ENCODE data around the gene PARD3. TPM values are rescaled to one million over a fixed set of nuclear protein-coding genes. Genes with fewer than 3 reads are reported as not detected.
A peak's percentile ranks its signal among the peaks of the same experiment; 100 is the strongest.

Gene PARD3
- total and polyA plus RNA-seq, 2 experiments from 2014 or later, result 6.3 to 21.2 TPM

DNA sequence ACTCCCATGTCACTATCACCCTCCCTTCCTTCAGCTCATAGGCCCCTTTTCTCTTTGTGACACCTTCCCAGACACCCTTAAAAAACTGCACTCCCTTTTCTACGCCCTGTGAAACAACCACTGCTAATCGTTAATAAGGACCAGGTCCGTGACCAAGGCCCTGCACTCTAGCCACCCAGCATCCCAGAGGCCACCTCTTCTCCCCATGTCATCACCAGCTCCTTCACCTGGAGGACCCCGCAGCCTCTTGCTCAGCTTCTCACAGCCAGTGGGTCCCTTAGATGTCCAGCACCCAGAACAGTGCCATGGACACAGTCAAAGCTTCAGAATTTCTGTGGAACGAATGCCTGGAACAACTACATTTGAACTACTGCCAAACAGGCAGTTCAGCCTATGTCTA is 2.3 kb downstream of the PARD3 start:
- in situ Hi-C loops (cut with MboI), result loop anchor here (10.0 kb wide), 1 partner anchor 128 kb away; no protein-coding TSS in a partner anchor
- Histone ChIP-seq H3K4me2 (ENCODE audit: unreplicated experiment) (no peak overlapping the region), H3K9ac (no peak overlapping the region), H3K4me1 (ENCODE audit: insufficient read depth) (peaks cover 36% of the 10 kb centered on the region), H3K36me3 (ENCODE audit: low read depth) (no peaks in the 10 kb centered on the region), H3K27me3 (replicated peaks; ENCODE audit: insufficient read depth) (no peaks in the 10 kb centered on the region), H3F3A (ENCODE audit: insufficient read depth) (peaks cover 30% of the 10 kb centered on the region), H3K27ac (no peak overlapping the region), H3K4me3 (no peak overlapping the region), H3K79me2 (ENCODE audit: insufficient read depth) (peaks cover 60% of the 10 kb centered on the region), H2AFZ (no peak overlapping the region), H3K9me2 (ENCODE audit: insufficient read depth) (no peaks in the 10 kb centered on the region), H4K20me1 (ENCODE audit: insufficient read depth) (no peaks in the 10 kb centered on the region; the same call in 1 of the 2 replicates), H3K9me3 (ENCODE audit: low read depth) (no peaks in the 10 kb centered on the region)
- 88 to 98% methylated on average over 5 of the region's 5 CpGs for WGBS, 2 experiments (ENCODE audit: low coverage in 1 of 2, low lambda C conversion rate in 2 of 2, missing lambda C conversion rate in 2 of 2)
- TF ChIP-seq EZH2 (IDR thresholded peaks at IDR 0.05; ENCODE audit: insufficient read depth, poor library complexity, severe bottlenecking), result no peak
- no peak for TF ChIP-seq EZH2phosphoT487 (IDR thresholded peaks at IDR 0.05; ENCODE audit: insufficient read depth, low read depth)
- DNase-seq, result no peak

GRCh38 chr10:34811968-34812514 is 3.1 kb downstream of the PARD3 start:
- Histone ChIP-seq H3K27me3 (replicated peaks; ENCODE audit: insufficient read depth) (no peaks in the 10 kb centered on the region), H3K4me2 (ENCODE audit: unreplicated experiment) (no peak overlapping the region), H4K20me1 (ENCODE audit: insufficient read depth) (no peaks in the 10 kb centered on the region; the same call in 1 of the 2 replicates), H3K4me1 (ENCODE audit: insufficient read depth) (peaks cover 36% of the 10 kb centered on the region), H3K9ac (no peak overlapping the region), H3K36me3 (ENCODE audit: low read depth) (no peaks in the 10 kb centered on the region), H3K79me2 (ENCODE audit: insufficient read depth) (peaks cover 68% of the 10 kb centered on the region), H3F3A (ENCODE audit: insufficient read depth) (peaks cover 30% of the 10 kb centered on the region), H2AFZ (no peak overlapping the region), H3K27ac (no peak overlapping the region), H3K4me3 (no peak overlapping the region), H3K9me3 (ENCODE audit: low read depth) (no peaks in the 10 kb centered on the region), H3K9me2 (ENCODE audit: insufficient read depth) (no peaks in the 10 kb centered on the region)
- TF ChIP-seq EZH2phosphoT487 (IDR thresholded peaks at IDR 0.05; ENCODE audit: insufficient read depth, low read depth), result no peak
- peak; percentile 50 for DNase-seq
- WGBS, 2 experiments (ENCODE audit: low coverage in 1 of 2, low lambda C conversion rate in 2 of 2, missing lambda C conversion rate in 2 of 2), result 66 to 78% methylated on average over 1 of the region's 1 CpG
- in situ Hi-C loops (cut with MboI), result loop anchor here (10.0 kb wide), 1 partner anchor 127 kb away; no protein-coding TSS in a partner anchor

DNA sequence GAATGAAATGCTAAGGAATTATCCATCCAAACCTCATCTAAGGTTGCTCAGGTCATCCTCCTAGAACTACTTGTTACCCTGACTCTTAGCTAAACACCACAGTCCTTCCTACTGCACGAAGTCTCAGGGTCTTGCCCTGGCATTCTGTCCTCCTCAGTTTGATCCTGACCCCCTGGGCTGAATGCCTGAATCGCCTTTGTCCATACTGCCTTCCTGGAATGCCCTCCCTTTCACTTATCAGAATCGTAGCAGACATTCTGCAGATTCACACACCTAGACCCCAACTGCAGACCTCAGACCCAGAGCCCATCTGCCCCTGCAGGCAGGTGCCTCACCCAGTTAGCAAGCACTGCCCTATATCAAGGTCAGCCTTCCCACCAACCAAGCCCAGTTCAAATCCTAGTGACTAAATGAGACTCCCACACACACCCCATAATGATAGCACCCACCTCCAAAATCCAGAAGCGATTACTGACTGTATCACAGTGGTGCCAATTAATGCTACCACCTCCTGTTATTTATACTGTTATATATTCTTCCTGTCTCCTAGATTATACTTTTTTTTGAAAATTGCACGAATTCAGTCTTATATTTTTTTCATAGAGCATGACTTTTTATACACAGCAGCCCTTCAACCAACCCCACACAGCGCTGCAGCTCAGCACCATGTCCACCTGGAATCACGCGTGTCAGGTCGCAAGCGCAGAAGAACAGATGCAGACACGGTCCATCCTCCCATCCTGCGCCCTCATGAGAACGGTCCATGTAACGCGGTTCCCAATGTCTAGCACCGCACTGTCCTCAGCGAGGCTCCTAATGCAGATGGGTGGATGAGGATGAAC is 3.7 kb downstream of the PARD3 start:
- H3K79me2 ChIP-seq (ENCODE audit: insufficient read depth), result peaks cover 74% of the 10 kb centered on the region

DNA sequence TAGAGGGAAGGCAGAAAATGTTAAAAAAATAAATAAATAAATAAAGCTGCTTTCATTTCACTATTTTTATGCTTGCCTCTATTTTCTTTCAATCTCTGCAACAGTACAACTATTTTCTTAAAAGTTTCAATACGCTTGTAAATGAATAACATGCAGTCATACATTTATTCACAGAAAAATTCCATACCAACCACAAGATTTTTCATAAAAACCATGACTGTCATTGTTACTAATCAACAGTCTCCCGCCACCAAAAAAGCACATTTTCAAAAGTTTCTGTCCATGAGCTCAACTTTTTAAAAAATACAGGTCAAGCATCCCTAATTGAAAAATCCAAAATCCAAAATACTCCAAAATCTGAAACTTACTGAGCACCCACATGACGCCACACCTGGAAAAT is 5.3 kb downstream of the PARD3 start:
- no peaks in the 10 kb centered on the region for H3K36me3 ChIP-seq (ENCODE audit: low read depth)
- H3K79me2 ChIP-seq (ENCODE audit: insufficient read depth), result peaks cover 90% of the 10 kb centered on the region

More for the DNA sequence above, 3.7 kb downstream of the PARD3 start:
- no peaks in the 10 kb centered on the region for H3K36me3 ChIP-seq (ENCODE audit: low read depth)
- 88 to 91% methylated on average over 17 of the region's 17 CpGs for WGBS, 2 experiments (ENCODE audit: low coverage in 1 of 2, low lambda C conversion rate in 2 of 2, missing lambda C conversion rate in 2 of 2)
- in situ Hi-C loops (cut with MboI), result loop anchor here (10.0 kb wide), 1 partner anchor 127 kb away; no protein-coding TSS in a partner anchor
- no peak overlapping the region for H3K4me2 ChIP-seq (ENCODE audit: unreplicated experiment)
- H3K9ac ChIP-seq, result no peak overlapping the region
- no peak for DNase-seq
- H4K20me1 ChIP-seq (ENCODE audit: insufficient read depth), result no peaks in the 10 kb centered on the region; the same call in 1 of the 2 replicates
- H3K4me3 ChIP-seq, result no peak overlapping the region
- no peaks in the 10 kb centered on the region for H3K9me2 ChIP-seq (ENCODE audit: insufficient read depth)
- H3K9me3 ChIP-seq (ENCODE audit: low read depth), result no peaks in the 10 kb centered on the region
- H3F3A ChIP-seq (ENCODE audit: insufficient read depth), result peaks cover 30% of the 10 kb centered on the region
- no peak overlapping the region for H3K27ac ChIP-seq
- H2AFZ ChIP-seq, result no peak overlapping the region
- peaks cover 36% of the 10 kb centered on the region for H3K4me1 ChIP-seq (ENCODE audit: insufficient read depth)
- no peaks in the 10 kb centered on the region for H3K27me3 ChIP-seq (replicated peaks; ENCODE audit: insufficient read depth)
- TF ChIP-seq EZH2phosphoT487 (IDR thresholded peaks at IDR 0.05; ENCODE audit: insufficient read depth, low read depth), result no peak
- TF ChIP-seq EZH2 (IDR thresholded peaks at IDR 0.05; ENCODE audit: insufficient read depth, poor library complexity, severe bottlenecking), result no peak

More for the DNA sequence above, 5.3 kb downstream of the PARD3 start:
- TF ChIP-seq EZH2phosphoT487 (IDR thresholded peaks at IDR 0.05; ENCODE audit: insufficient read depth, low read depth) (no peak), EZH2 (IDR thresholded peaks at IDR 0.05; ENCODE audit: insufficient read depth, poor library complexity, severe bottlenecking) (no peak)
- peak; percentile 14 for DNase-seq
- Histone ChIP-seq H3K9me3 (ENCODE audit: low read depth) (no peaks in the 10 kb centered on the region), H3K27me3 (replicated peaks; ENCODE audit: insufficient read depth) (no peaks in the 10 kb centered on the region), H3F3A (ENCODE audit: insufficient read depth) (peaks cover 24% of the 10 kb centered on the region), H2AFZ (no peak overlapping the region), H3K4me2 (ENCODE audit: unreplicated experiment) (peak overlapping the region; percentile 82), H3K9ac (peak overlapping the region; percentile 33; the same call in 1 of the 2 replicates), H4K20me1 (ENCODE audit: insufficient read depth) (no peaks in the 10 kb centered on the region; the same call in 1 of the 2 replicates), H3K27ac (no peak overlapping the region), H3K4me1 (ENCODE audit: insufficient read depth) (peaks cover 36% of the 10 kb centered on the region), H3K4me3 (peak overlapping the region; percentile 59), H3K9me2 (ENCODE audit: insufficient read depth) (no peaks in the 10 kb centered on the region)
- in situ Hi-C loops (cut with MboI), result loop anchor here (10.0 kb wide), 1 partner anchor 125 kb away; no protein-coding TSS in a partner anchor
- 80 to 85% methylated on average over 3 of the region's 3 CpGs for WGBS, 2 experiments (ENCODE audit: low coverage in 1 of 2, low lambda C conversion rate in 2 of 2, missing lambda C conversion rate in 2 of 2)
